Measurements from ENCODE around the gene USH2A.

- TF ChIP-seq CTCF (tag by site-specific recombination; IDR thresholded peaks at IDR 0.05) (no peak), ZFP69B (tag by site-specific recombination; IDR thresholded peaks at IDR 0.05) (no peak)
Measured at GRCh38 chr1:215718575-215719287, 704.5 kb downstream of the USH2A start.

Data from HEK293 (cell line).